Measurements from ENCODE around the gene GCK.

DNA sequence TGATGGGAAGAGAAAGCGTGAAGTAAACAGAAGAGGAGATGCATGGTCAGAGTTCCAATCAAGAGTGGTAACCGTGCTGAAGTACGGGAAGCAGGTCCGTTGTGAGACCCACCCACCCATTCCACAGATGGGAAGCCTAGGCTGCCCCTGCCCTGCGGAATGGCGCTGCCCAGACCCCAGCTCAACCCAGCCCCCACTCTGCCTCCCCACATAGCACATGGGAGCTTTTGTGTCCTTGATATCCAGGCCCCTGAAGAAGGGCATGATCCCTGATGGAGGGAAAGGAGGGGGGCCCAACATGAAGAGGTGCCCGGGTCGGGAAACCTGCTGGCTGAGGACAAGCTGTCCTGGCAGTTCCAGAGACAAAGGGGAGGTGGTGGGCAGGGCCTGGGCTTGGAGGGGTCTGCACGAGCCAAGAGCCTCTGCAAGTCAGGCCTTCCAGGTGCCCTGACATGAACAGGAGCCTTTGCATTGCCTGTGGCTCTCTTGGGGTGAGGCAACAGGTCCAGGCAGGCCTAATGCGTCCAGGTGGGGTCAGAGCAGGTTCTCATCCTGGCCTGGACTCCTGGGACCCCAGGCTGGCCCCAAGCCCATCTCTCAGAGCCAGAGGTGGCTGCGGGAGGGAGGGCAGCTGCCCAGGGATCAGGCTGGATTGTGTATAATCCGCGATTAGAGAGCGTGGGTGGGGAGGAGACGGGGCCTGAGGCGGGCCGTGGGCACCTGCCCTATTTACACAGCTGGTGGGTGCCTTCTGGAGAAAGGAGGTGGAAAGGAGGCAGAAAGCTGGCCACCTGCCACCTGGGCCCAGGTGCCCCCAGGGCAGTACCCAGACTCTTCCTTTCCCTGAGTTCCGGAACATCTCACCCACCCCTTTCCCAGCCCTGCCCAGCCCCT, 35.1 kb upstream of the GCK start:
- TF ChIP-seq, protein P1, sequence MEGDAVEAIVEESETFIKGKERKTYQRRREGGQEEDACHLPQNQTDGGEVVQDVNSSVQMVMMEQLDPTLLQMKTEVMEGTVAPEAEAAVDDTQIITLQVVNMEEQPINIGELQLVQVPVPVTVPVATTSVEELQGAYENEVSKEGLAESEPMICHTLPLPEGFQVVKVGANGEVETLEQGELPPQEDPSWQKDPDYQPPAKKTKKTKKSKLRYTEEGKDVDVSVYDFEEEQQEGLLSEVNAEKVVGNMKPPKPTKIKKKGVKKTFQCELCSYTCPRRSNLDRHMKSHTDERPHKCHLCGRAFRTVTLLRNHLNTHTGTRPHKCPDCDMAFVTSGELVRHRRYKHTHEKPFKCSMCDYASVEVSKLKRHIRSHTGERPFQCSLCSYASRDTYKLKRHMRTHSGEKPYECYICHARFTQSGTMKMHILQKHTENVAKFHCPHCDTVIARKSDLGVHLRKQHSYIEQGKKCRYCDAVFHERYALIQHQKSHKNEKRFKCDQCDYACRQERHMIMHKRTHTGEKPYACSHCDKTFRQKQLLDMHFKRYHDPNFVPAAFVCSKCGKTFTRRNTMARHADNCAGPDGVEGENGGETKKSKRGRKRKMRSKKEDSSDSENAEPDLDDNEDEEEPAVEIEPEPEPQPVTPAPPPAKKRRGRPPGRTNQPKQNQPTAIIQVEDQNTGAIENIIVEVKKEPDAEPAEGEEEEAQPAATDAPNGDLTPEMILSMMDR (conservative IDR thresholded peaks at IDR 0.05 in 1 of 2, IDR thresholded peaks at IDR 0.05 in 1 of 2; ENCODE audit: extremely low read depth in 1 of 2, insufficient read depth in 1 of 2, low read depth in 1 of 2, low read length in 2 of 2): no peak
- TF ChIP-seq EZH2 (IDR thresholded peaks at IDR 0.05; ENCODE audit: borderline replicate concordance, low read length): no peak

Data from mammary epithelial cell (primary cell).